GM10847 (cell line): ENCODE results near the gene ACAD11.

ENCODE experiments used
- POLR2A ChIP-seq: IDR thresholded peaks from 2 replicates; pipeline ENCODE4 v1.6.1; 2011; ENCODE audit not compliant: insufficient read length; ENCODE audit errors: extremely low read depth

The ACAD11 gene

GRCh38 chr3:132550579-132551305 lies 108.9 kb downstream of the ACAD11 start:
- no peak for TF ChIP-seq POLR2A

- no peak for TF ChIP-seq POLR2A
Observed at GRCh38 chr3:132549890-132550578, 109.6 kb downstream of the ACAD11 start.

- no peak for TF ChIP-seq POLR2A
Observed at GRCh38 chr3:132549169-132549568, 110.4 kb downstream of the ACAD11 start.

GRCh38 chr3:132545471-132545870 lies 114.1 kb downstream of the ACAD11 start:
- no peak for TF ChIP-seq POLR2A

- TF ChIP-seq POLR2A, result no peak
Observed at GRCh38 chr3:132544130-132544529, 115.5 kb downstream of the ACAD11 start.

GRCh38 chr3:132543011-132543739 lies 116.4 kb downstream of the ACAD11 start:
- no peak for TF ChIP-seq POLR2A

- no peak for TF ChIP-seq POLR2A
Observed at GRCh38 chr3:132542577-132542976, 117.0 kb downstream of the ACAD11 start.

- TF ChIP-seq POLR2A, result no peak
Observed at GRCh38 chr3:132539681-132540080, 119.9 kb downstream of the ACAD11 start.

GRCh38 chr3:132538072-132538471 lies 121.5 kb downstream of the ACAD11 start:
- TF ChIP-seq POLR2A, result no peak

- TF ChIP-seq POLR2A, result no peak
Observed at GRCh38 chr3:132537297-132537696, 122.3 kb downstream of the ACAD11 start.

GRCh38 chr3:132536442-132537153 lies 123.0 kb downstream of the ACAD11 start:
- no peak for TF ChIP-seq POLR2A

- TF ChIP-seq POLR2A, result no peak
Observed at GRCh38 chr3:132535575-132536441, 123.8 kb downstream of the ACAD11 start.

- TF ChIP-seq POLR2A, result no peak
Observed at GRCh38 chr3:132530624-132531023, 129.0 kb downstream of the ACAD11 start.

GRCh38 chr3:132522353-132522752 lies 137.3 kb downstream of the ACAD11 start:
- TF ChIP-seq POLR2A, result no peak
